GM10266 (cell line): ENCODE data around the gene ASB2.

Experiments
- DNase-seq: peaks from one replicate; pipeline ENCODE4 v3.0.0; 2012; ENCODE audit errors: extremely low spot score
- CTCF ChIP-seq: IDR thresholded peaks from 2 replicates; pipeline ENCODE4 v1.5.1; 2012; ENCODE audit warnings: mild to moderate bottlenecking, low read depth; ENCODE audit not compliant: control insufficient read depth, insufficient read depth; ENCODE audit errors: missing control alignments

The ASB2 gene

GRCh38 chr14:93958567-93959238 lies 17.7 kb downstream of the ASB2 start:
- no peak for TF ChIP-seq CTCF
- DNase-seq = no peak

GRCh38 chr14:93957751-93958566 lies 18.4 kb downstream of the ASB2 start:
- TF ChIP-seq CTCF = no peak
- DNase-seq = no peak

- DNase-seq = no peak
- TF ChIP-seq CTCF = no peak
These were observed 19.0 kb downstream of the ASB2 start for GRCh38 chr14:93957333-93957710.

GRCh38 chr14:93956514-93957332 lies 19.6 kb downstream of the ASB2 start:
- no peak for DNase-seq

GRCh38 chr14:93955850-93956481 lies 20.4 kb downstream of the ASB2 start:
- DNase-seq = no peak
- no peak for TF ChIP-seq CTCF

More at GRCh38 chr14:93956514-93957332, 19.6 kb downstream of the ASB2 start:
- no peak for TF ChIP-seq CTCF

- no peak for TF ChIP-seq CTCF
- DNase-seq = peak; percentile 63
These were observed 21.2 kb downstream of the ASB2 start for GRCh38 chr14:93954900-93955849.
